Left renal cortex interstitium (tissue), 4 donors: ENCODE measurements around the gene TECPR2. TPM values are rescaled to one million over a fixed set of nuclear protein-coding genes. Genes with fewer than 3 reads are reported as not detected.

Experiments
- DNase-seq, 4 donors: peaks; one replicate each; pipeline ENCODE4 v3.0.0-alpha.2; 2013; ENCODE audit warnings: low read depth in 4 of 4, low spot score in 2 of 4, missing footprints in 1 of 4
- polyA plus RNA-seq, 4 donors: library from polyadenylated mRNA; unstranded; fragments of 120-200 nt; gene quantifications; one replicate each; pipeline ENCODE4 v1.2.1, GENCODE V29; 2013; ENCODE audit not compliant: insufficient read length in 4 of 4

Gene TECPR2
- polyA plus RNA-seq, 4 donors, result 14.8 to 20.9 (median 18.0) TPM

DNA sequence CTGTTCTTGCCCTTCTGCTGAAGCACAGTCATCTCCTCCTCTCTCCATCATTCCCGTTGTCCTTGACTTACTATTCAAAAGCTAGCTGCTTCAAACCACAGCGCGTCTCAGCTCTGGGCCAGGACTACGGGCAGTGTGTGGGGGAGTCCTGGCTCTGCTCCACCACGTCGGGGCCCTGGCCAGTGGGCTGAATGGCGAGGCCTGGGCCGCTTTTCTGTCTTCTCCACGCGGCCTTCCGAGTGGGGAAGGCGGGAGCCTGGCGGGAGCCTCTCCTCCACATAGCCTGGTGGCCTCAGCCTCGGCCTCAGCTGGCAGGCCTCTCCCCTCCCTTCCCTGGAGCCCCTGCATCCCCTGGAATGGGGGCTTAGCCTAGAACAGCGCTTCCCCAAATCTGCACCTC, 130.4 kb downstream of the TECPR2 start:
- DNase-seq, result no peak

DNA sequence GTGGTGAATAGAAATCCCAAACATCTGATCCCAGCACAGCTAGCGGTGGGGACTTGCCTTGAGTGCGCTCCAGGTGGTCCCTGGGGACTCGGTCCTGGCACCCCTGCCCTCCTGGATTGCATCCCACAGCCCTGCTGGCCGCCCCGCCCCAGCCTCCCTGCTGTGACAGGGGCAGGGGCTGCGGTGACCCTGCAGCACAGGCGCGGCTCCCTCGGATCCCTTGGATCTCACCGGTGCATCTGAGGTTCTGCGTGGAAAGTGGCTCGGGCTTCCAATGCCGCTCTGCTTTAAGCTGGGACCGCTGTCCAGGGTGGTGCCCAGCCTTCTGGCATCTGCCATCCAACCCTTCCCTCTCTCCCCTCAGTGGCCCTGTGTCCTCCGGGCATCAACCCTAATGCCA, 130.8 kb downstream of the TECPR2 start:
- DNase-seq, result no peak

DNA sequence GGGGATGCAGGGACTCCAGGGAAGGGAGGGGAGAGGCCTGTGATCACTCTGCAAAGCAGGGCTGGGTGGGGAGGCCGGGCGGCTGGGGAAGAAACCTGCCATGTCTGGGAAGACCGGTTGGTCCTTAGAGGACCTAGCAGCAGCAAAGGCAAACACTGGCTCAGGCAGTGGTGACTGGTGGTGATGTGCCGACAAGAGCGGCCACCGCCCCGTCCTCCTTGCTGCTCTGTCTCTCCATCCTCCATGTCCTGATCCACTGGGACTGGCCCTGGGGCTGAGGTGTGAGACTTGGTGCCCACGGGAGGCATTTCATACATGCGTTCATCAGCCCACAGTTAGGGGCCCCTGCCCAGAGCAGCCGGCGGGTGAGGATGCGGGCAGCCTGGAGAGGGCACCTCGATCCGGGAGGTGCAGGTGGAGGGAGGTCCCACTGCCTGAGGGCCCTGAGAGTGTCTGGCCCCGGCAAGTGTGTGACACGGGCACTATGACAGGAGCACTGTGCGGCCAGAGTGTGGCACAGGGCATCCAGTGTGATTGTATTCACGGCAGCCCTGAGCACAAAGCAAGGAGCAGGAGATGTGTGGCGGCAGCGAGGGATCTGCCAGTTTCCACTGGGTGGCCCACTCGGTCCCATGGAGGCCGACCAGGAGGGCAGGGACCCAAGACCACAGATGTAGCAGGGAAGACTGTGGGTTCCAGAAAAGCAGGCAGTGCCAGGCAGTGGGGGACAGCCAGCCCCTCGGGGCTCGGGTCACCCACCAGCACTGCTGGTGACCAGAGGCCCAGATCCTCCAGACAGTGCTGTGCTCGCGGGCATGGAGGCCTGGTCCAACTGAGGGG, 133.0 kb downstream of the TECPR2 start:
- DNase-seq, result no peak

DNA sequence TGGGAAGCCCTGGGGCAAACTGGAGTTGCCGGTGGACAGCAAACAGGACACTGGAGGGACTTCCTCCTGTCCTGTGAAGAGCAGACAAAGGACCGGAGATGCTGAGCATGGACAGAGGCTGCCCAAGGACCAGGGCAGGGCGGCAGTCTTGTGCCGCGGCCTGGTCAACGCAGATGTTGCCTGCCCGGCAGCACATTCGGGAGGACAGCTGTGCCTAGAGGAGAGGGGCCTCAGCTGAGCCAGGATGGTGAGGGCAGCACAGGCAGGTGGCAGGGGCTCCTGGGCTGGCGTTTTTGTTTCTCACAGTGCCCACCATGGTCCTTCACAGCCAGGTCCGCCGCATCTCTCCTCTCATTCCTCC, 133.6 kb downstream of the TECPR2 start:
- DNase-seq, result no peak

DNA sequence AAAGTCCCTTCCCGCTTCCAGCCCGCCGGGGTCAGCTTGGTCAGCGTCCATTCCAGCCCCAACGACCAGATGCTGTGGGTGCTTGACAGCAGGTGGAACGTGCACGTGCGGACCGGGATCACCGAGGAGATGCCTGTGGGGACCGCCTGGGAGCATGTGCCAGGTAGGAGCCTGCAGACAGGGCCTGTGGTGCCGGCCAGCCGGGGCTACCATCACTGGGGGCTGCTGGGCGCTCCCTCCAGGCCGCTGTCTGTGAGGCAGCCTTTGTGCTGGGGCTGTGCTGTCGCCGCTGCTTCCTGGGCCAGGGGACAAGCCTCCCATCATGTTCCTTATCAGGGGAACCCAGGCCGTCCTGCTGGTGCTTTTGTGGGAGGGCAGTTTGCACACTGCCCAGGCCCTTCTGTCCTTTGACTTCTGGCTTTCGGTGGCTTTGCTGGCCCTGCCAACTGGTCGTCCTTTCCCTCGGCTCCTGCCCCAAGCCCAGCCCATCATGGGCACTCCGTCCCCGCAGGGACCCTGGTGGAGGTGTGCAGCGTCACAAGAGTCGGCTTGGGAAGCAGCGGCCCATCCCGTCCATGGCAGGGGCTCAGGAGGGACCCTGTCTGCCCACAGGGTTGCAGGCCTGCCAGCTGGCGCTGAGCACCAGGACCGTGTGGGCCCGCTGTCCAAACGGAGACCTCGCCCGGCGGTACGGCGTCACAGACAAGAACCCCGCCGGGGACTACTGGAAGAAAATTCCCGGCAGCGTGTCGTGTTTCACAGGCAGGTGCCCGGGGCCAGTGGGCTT, 134.4 kb downstream of the TECPR2 start:
- DNase-seq, result no peak

DNA sequence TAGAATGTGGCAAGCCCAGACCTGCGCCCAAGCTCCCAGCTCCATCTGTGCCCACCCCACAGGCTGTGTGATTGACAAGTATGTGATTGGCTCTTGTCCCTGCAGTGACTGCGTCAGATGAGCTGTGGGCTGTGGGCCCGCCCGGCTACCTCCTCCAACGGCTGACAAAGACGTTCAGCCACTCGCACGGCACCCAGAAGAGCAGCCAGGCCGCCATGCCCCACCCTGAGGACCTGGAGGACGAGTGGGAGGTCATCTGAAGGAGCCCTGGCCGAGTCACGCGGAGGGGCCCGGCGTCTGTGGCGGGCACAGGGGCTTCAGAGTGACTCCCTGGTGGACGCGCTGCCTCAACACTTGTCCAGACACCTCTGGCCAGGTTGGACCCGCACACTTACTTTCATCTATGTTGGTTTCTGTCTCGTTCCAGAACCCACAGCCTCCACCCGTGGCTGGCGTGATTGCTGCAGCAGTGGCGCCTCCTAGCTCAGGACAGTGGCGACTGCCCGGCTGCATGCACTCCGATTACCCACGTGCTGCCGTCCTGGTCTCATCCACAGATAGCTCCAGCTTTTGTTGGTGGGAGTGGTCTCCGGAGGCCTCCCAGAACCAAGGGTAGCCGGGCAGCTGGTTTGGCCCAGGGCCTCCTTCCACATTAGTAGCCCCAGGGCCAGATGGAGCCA, 135.4 kb downstream of the TECPR2 start:
- DNase-seq, result no peak

DNA sequence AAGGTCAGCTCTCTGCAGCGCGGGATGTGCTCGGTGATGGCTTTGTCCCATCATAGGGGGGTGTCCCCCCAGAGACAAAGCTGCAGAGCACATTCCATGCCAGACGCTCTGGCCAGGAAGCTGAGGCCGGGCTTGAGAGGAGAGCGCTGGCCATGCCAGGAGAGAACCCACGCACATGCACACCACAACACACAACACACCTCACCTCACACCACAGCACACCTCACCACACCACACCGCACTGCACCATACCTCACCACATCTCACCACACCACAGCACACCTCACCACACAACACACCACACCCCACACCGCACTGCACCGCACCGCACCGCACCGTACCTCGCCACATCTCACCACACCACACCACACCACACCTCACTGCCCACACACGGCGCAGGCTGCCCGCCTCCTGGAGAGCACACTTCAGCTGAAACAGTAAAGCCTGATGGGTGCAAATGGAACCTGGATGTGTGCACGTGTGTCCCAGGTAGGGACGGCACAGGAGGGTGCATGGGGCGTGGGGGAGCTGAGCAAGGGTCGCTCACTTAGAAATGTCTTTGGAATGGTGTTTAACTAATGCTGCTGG, 136.0 kb downstream of the TECPR2 start:
- DNase-seq, result no peak

DNA sequence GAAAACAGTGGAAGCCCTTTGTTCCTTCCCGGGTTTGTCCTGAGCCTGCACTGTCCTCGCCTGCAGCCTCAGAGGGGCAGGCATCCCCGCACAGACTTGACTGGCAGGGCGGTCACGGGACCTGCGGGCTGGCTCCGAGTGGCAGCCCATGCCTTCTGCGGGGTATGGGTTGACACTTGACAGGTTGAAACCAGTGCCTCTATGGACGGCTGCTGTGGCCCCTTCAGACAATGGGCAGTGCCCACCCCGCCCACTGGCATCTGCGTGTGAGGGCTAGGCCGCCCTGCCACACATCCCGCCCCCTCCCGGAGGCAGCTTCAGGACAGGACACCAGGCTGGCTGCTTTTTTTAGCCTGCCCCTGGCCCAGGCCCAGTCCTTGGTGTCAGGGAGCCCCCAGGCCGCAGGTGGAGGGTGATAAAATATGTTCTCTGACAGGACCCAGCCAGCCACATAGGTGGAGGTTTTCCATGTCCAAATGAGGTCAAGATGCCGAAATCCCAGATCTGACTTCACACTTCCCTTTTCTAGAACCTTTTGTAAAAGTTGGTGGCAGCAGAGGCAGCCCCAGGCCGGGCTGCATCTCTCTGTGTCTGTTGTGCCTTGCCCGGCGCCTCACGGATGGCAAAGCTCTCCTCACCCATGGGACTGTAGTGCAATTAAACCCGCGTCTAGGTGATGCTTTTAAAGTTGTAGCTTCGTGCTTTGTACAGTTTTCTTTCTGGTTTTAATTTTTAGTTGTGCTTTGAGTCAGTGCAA, 136.8 kb downstream of the TECPR2 start:
- DNase-seq, result no peak

DNA sequence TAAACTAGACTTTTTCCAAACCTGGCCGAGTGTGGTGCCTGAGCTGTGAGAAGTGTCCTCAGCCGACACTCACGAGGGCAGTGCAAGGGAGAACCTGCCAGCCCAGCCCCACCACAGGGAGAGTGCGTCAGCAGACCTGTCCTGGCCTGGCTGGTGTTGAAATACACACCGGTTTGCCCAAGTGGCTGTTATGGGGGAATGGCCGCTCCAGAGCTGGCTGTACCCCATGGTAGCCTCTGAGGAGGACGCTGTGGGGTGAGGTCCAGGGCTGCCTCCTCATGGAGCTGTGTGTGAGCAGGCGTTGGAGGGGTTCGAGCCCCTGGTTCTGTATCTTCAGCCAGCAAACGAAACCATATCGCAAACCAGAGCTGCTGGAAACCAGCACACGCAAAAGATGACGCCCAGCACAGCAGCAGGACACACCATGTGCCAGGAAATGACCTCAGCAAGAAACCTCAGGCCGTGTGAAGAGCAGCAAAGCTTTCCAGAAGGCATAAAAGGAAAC, 137.5 kb downstream of the TECPR2 start:
- no peak for DNase-seq

DNA sequence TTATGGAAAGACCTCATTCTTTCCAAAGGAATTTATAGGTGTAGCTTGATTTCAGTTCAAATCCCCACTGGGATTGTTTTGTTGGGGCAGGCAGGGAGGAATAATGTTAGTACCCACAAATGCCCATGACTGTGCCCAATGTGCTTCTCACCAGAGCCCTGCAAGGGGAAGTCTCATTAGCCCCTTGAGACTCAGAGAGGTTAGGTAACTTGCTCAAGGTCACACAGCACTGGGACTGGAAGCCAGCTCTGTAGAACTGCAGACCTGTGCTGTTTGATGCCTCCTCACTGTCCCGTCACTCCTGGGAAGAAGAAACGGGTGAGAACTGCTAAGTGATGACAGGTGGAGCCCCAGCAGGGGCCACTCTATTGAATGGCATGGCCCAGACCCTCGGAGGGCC, 138.0 kb downstream of the TECPR2 start:
- DNase-seq, result no peak

DNA sequence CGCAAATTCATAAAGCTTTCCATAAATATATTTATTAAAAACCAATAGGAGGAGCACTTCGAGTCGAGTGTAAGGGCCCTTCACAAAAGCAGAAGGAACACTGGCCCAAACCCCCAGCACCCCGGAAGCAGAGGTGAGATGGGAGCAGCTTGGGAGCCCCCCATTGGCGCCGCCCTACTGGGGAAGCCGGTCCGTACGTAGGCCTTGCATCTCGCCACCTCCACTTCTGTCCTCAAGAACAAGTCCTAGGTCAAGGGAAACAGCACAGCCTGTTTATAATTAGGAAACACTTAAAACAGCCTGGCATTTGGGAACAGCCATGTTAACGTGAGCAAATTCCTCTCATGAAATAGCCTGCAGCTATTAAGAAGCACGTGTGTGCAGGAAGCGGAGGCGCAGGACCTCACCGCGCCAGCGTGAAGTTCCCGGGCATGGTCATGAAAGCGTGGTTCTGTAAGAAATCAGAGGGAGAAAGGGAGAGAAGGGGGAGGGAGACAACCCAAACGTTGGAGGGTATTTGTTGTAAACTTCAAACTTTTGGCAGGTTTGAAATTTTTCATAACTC, 139.1 kb downstream of the TECPR2 start:
- DNase-seq, result no peak

DNA sequence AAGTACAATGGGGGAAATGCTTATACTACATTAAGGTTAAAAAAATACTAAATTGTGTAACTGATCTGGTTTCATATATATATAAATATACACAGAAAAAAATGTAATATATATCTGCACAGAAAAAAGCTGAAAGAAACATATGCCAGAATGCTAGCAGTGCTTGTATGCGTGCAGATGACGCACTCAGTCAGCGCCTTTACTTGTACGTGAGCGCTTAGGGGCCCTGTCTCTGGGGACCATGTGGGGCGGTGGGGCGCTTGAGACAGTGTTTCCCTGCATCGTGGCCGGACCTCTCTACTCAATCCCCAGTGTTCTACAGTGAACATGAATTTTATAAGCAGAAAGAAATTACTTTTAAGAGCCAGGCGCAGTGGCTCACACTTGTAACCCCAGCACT, 139.8 kb downstream of the TECPR2 start:
- no peak for DNase-seq

DNA sequence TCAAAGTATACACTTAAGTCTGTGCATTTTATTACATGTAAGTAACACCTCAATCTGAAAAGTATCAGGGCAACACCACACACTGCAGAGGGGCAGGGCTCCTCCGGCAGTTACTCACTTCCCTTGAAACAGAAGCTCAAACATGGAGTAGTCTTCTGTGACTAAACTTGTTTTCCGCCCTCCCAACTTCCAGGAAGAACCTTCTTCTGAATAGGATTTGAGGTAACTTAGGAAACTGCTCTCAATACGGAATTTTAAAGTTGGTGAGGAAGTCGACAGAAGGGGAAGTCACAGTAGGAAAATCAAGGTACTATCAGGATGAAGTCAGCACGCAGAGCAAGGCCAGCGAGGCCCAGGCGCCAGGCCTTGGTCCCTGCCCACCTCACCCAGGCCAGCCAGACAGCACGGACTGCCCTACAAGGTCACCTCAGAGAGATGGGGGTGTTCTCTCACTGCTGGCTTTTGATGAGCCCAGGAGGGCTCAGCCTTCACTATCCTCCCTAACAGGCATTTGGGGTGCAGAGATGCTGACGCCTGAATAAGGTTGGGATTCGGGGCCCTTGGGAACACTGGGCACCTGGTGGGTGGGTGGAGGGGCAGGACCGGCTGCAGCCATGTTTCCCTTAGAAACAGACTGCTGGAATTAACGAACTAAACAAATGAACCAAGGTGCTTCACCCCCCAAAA, 141.0 kb downstream of the TECPR2 start:
- DNase-seq, result no peak

DNA sequence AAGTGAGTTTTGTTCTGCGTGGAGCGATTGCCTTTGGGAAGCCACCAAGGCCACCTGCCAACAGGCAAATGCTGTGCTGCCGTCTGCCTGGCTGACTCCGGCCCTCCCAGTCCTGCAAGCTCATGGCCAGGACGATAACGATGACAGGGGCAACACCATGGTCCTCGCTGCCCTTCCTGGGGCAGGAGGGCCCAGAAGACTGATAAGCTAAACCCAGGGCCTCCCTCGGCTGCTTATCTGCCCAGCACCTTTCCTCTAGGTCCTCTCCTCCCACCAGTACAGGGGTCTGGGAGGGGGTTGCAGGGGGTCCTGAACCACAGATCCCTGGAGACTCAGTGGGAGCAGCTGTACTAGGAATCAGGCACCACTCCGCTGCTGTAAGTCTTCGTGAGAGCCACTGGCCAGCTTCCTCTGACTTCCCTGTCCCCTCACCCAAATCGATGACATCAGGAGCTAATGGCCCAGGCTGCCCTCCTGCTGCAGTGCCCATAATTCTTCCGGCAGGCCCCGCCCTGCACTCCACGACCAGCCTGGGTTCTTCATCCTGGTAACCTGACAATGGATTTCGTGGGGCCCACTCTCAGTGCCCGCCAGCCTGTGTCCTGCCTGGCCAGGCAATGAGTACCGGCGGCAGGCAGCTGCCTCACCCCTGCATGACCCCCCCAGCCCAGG, 141.7 kb downstream of the TECPR2 start:
- DNase-seq, result no peak

DNA sequence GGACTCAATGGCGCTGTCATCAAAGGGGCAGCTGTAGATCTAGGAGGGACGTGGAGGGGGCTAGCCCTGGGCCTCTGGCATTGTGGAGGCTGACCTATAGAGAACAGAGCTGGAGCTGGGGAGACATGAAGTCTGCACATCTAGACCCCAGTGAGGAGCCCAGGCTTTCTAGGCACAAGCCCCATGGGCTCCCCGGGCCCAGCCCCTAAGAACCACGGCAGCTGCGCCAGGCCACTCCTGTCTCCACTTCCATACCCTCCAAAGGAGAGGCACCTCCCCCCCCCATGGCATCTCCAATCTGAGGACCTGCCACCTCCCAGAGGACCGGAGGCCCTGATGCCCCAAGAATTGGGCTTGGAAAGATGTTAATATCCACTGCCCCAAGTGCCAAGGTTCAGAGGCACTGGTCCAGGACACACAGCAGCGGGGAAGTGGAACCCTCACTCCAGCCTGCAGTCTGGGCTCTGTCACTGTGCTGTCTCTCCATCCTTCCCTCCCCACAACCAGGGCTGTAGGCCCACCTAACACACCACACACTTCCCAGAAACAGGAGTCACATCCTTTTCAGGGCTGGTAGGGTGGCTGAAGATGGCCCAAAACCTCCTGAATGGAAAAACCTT, 142.4 kb downstream of the TECPR2 start:
- no peak for DNase-seq

DNA sequence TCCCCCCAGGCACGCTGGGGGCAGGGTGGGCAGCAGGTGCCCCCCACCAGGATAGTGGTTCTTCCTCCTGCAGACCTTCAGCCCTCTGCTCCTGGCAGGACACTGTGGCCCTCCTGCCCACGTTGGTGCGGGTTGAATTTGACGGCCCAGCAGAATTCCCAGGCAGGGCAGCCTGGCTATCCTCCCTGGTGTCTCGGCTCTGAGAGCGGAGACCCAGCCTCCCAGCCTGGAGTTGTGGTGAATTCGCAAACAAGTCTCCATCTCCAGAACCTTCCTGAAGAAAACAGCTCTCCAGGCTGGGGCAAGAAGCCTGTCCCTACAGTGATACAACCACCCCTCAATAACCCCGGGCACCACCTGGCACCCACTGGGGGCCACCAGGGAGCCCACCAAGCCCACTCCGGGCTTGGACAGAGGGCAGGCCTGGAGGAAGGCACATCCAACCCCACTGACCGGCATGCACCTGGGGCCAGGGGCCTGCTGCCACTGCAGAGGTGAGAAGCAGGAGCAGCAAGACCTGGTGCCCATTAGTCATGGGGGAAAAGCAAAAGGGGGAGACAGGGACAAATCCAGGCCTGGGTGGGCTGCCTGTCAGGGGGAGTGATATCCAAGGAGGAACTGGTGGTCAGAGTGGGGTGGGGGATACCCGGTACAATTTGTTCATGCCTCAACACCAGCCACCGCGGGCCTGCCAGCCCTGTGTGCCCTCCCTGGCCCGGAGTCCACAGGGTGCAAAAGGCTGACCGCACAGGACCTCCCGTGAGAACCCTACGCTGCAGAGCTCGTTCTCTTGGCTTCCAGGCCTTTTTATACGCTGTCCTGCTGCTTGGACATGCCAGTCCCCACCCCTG, 143.3 kb downstream of the TECPR2 start:
- DNase-seq, result no peak

DNA sequence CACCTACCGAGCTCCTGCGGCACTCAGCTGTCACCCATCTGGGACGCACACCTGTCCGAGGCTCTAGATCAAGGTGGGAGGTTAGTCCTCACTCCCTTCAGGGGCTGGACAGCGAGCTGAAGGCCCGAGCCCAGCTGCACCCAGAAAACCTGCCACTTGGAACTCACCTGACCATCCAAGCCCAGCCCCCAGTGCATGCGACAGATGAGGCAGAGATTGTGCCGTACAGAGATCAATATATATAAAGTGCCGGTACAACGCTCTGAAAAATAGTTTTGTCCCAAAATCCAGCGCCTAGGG, 143.8 kb downstream of the TECPR2 start:
- no peak for DNase-seq
